Glutamatergic neuron (in vitro differentiated cells): ENCODE measurements around the gene APOBEC3H. TPM values are rescaled to one million over a fixed set of nuclear protein-coding genes. Genes with fewer than 3 reads are reported as not detected.

Source experiments
- DNase-seq: peaks from one replicate; pipeline ENCODE4 v3.0.0; 2022
- H3K27ac Mint-ChIP-seq: one replicate; pipeline ENCODE4 v1.8.0; 2020; ENCODE audit warnings: mild to moderate bottlenecking, mixed read lengths, inconsistent platforms; ENCODE audit not compliant: unreplicated experiment
- H3K27me3 Mint-ChIP-seq: one replicate; pipeline ENCODE4 v1.8.0; 2020; ENCODE audit warnings: mild to moderate bottlenecking, moderate library complexity, mixed read lengths, inconsistent platforms; ENCODE audit not compliant: unreplicated experiment
- H3K36me3 Mint-ChIP-seq: one replicate; pipeline ENCODE4 v1.8.0; 2020; ENCODE audit warnings: mild to moderate bottlenecking, mixed read lengths, inconsistent platforms; ENCODE audit not compliant: unreplicated experiment
- H3K4me1 Mint-ChIP-seq: one replicate; pipeline ENCODE4 v1.8.0; 2020; ENCODE audit warnings: mild to moderate bottlenecking, low read depth, mixed read lengths, inconsistent platforms; ENCODE audit not compliant: unreplicated experiment
- H3K4me3 Mint-ChIP-seq: one replicate; pipeline ENCODE4 v1.8.0; 2020; ENCODE audit warnings: mild to moderate bottlenecking, mixed read lengths, inconsistent platforms; ENCODE audit not compliant: unreplicated experiment
- H3K9me3 Mint-ChIP-seq: one replicate; pipeline ENCODE4 v1.8.0; 2020; ENCODE audit warnings: mild to moderate bottlenecking, moderate library complexity, mixed read lengths, inconsistent platforms; ENCODE audit not compliant: unreplicated experiment
- total RNA-seq: library from RNA; stranded (reverse); fragmentation: NEBNext Ultra II Directional; extraction: Animal tissue kit (Norgen Biotek cat#: 25700); gene quantifications from one replicate; pipeline ENCODE4 v1.2.1, GENCODE V29; 2021; ENCODE audit not compliant: unreplicated experiment
- TF ChIP-seq, protein P1 (sequence below): fragments of 200-600 bp; sonication (generic); IDR thresholded peaks from one replicate; pipeline ENCODE4 v1.5.0; 2021; ENCODE audit not compliant: partially characterized antibody, unreplicated experiment

APOBEC3H gene
- total RNA-seq, 1 donor from 2014 or later, result not detected

DNA sequence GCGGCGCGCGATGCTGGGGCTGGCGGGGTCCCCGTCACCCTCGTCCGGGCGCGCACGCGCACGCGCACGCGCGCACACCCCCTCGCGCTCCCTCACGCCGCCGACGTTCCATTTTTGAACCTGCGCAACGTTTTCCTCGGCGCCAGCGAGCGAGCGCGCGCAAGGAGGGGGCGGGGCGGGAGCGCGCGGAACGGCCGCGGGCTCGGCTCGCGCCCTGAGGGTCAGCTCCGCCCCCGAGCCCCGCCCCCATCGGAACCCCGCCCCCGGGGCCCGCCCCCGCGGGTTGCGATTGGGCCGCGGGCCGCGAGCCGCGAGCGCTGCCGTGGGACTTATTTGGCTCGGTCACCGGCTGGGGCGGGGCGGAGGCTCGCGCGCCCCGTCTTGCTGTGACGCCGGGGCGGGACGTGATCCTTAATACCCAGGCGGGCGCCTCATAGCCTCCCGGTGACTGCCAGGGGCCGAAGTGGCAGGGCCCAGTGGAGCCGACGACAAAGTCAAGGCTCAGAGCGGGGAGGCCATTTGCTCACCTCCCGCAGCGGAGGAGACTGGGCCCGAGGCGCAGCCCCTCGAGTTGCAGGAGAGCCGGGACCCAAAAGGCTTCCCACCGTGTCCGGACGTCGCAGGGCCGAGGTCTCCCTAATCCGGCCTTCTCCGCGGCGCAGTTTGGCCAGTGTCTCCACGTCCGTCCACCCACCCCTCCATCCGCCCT is 55.6 kb downstream of the APOBEC3H start, which contains the start of gene CBX7:
TSS of gene CBX7 (minus strand) at position 170 of the 709 bp plus-strand sequence. CDS start 236 bp downstream, outside the sequence.
- Mint-ChIP-seq H3K9me3 (peaks cover 3% of the 10 kb centered on the region), H3K27me3 (peaks cover 6% of the 10 kb centered on the region), H3K4me3 (peak within 1 kb of the TSS; percentile 85), H3K4me1 (no peaks in the 10 kb centered on the region), H3K36me3 (no peaks in the 10 kb centered on the region), H3K27ac (no peak within 1 kb of the TSS)
- DNase-seq, result peak; percentile 78
- TF ChIP-seq, protein P1, sequence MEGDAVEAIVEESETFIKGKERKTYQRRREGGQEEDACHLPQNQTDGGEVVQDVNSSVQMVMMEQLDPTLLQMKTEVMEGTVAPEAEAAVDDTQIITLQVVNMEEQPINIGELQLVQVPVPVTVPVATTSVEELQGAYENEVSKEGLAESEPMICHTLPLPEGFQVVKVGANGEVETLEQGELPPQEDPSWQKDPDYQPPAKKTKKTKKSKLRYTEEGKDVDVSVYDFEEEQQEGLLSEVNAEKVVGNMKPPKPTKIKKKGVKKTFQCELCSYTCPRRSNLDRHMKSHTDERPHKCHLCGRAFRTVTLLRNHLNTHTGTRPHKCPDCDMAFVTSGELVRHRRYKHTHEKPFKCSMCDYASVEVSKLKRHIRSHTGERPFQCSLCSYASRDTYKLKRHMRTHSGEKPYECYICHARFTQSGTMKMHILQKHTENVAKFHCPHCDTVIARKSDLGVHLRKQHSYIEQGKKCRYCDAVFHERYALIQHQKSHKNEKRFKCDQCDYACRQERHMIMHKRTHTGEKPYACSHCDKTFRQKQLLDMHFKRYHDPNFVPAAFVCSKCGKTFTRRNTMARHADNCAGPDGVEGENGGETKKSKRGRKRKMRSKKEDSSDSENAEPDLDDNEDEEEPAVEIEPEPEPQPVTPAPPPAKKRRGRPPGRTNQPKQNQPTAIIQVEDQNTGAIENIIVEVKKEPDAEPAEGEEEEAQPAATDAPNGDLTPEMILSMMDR, result no peak

DNA sequence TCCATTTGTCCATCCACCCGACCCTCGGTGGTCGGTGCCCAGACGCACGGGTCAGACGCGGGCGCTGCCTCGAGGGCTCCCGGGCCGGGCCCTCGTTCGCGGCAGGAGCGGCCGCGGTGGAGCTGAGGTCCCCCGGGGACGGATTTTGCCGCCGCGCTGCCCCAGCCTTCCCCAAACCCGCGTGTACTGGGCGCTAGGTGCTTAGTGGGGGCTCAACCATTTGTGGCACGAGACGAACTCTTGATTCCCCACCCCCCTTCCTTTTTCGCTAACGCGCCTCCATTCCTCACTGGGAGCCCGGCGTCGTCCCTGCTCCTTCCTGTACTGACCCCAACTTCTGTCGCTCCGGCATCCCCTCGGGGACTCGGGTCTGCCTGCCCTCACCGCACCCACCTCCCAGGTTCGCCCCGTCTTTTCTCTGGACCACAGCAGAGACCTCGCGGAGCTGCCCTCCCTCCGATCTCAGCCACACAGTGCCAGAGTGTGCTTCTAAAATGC is 56.2 kb downstream of the APOBEC3H start:
- H3K4me3 Mint-ChIP-seq, result peak overlapping the region; percentile 85
- H3K27me3 Mint-ChIP-seq, result peaks cover 6% of the 10 kb centered on the region
- H3K36me3 Mint-ChIP-seq, result no peaks in the 10 kb centered on the region
- peak overlapping the region; percentile 54 for H3K27ac Mint-ChIP-seq
- TF ChIP-seq, protein P1, result no peak
- peaks cover 3% of the 10 kb centered on the region for H3K9me3 Mint-ChIP-seq
- H3K4me1 Mint-ChIP-seq, result no peaks in the 10 kb centered on the region
- DNase-seq, result no peak

Other genes with a start within 250 kb of the APOBEC3H start
- gene CBX6, start 225.0 kb upstream of the APOBEC3H start, total RNA-seq, result 27.6 TPM
- not detected for gene APOBEC3A, start 139.6 kb upstream of the APOBEC3H start, total RNA-seq
- gene APOBEC3B, start 114.9 kb upstream of the APOBEC3H start, total RNA-seq, result not detected
- gene APOBEC3C, start 83.0 kb upstream of the APOBEC3H start, total RNA-seq, result 0.71 TPM
- gene APOBEC3D, start 76.1 kb upstream of the APOBEC3H start, total RNA-seq, result 0.64 TPM
- gene APOBEC3F, start 56.4 kb upstream of the APOBEC3H start, total RNA-seq, result 2.8 TPM
- gene APOBEC3G, start 20.0 kb upstream of the APOBEC3H start, total RNA-seq, result 1.0 TPM
- 5.9 TPM for gene CBX7, start 55.4 kb downstream of the APOBEC3H start, total RNA-seq
- 0.44 TPM for gene PDGFB, start 147.7 kb downstream of the APOBEC3H start, total RNA-seq
- gene RPL3, start 222.4 kb downstream of the APOBEC3H start, total RNA-seq, result 1,061 TPM